Brain microvascular endothelial cell (primary cell): ENCODE measurements around the gene OPN3.
A peak's percentile ranks its signal among the peaks of the same experiment; 100 is the strongest.

ENCODE experiments used
- DNase-seq: peaks from one replicate; pipeline ENCODE4 v3.0.0-alpha.2; 2020
- H3K27ac ChIP-seq: fragments of 250-450 bp; sonication (Bioruptor Pico); 2 replicates; pipeline ENCODE4 v1.5.1; 2020; ENCODE audit warnings: mild to moderate bottlenecking, moderate library complexity
- H3K27me3 ChIP-seq: fragments of 250-450 bp; sonication (Bioruptor Pico); replicated peaks from 2 replicates; pipeline ENCODE4 v1.5.1; 2020; ENCODE audit warnings: mild to moderate bottlenecking
- H3K36me3 ChIP-seq: fragments of 250-450 bp; sonication (Bioruptor Pico); replicated peaks from 2 replicates; pipeline ENCODE4 v1.5.1; 2020; ENCODE audit warnings: mild to moderate bottlenecking
- H3K4me3 ChIP-seq: 2 replicates; pipeline ENCODE4 v1.5.1; 2011; ENCODE audit warnings: low read depth, mild to moderate bottlenecking, control low read depth, low read length, moderate library complexity
- in situ Hi-C: cut with HindIII; loops from 2 replicates; pipeline ENCODE4 v1.10.0; 2017; ENCODE audit warnings: low sequenced_read_pairs, low pct_ligation_motif_present
- TF ChIP-seq, protein P1 (sequence below): IDR thresholded peaks from 2 replicates; pipeline ENCODE4 v1.5.1; 2011; ENCODE audit warnings: low read depth, mild to moderate bottlenecking, moderate library complexity, low read length, control low read depth, inconsistent platforms; ENCODE audit errors: missing control alignments

Gene OPN3

DNA sequence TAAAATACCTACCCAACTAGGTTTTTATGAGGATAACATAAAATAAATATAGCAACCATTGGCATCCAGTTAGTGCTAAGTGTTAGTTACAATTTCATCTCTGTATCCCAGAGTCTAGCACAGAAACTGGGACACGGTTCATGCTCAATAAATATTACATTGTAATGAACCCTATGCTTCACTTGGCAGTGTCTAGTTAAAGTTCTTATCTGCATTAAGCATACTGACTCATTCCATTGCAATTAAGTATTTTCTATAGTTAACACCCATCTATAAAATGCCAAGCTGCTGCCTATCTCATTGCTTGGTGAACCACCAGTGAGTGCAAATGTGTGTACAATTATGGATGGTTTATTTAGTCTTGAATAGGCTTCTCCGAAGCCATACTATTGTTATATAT is 15.2 kb downstream of the OPN3 start:
- no peak for DNase-seq
- Histone ChIP-seq H3K4me3 (no peak overlapping the region), H3K27ac (no peak overlapping the region), H3K27me3 (no peaks in the 10 kb centered on the region), H3K36me3 (no peaks in the 10 kb centered on the region)
- TF ChIP-seq, protein P1, sequence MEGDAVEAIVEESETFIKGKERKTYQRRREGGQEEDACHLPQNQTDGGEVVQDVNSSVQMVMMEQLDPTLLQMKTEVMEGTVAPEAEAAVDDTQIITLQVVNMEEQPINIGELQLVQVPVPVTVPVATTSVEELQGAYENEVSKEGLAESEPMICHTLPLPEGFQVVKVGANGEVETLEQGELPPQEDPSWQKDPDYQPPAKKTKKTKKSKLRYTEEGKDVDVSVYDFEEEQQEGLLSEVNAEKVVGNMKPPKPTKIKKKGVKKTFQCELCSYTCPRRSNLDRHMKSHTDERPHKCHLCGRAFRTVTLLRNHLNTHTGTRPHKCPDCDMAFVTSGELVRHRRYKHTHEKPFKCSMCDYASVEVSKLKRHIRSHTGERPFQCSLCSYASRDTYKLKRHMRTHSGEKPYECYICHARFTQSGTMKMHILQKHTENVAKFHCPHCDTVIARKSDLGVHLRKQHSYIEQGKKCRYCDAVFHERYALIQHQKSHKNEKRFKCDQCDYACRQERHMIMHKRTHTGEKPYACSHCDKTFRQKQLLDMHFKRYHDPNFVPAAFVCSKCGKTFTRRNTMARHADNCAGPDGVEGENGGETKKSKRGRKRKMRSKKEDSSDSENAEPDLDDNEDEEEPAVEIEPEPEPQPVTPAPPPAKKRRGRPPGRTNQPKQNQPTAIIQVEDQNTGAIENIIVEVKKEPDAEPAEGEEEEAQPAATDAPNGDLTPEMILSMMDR = no peak
- in situ Hi-C loops = no loop called here

DNA sequence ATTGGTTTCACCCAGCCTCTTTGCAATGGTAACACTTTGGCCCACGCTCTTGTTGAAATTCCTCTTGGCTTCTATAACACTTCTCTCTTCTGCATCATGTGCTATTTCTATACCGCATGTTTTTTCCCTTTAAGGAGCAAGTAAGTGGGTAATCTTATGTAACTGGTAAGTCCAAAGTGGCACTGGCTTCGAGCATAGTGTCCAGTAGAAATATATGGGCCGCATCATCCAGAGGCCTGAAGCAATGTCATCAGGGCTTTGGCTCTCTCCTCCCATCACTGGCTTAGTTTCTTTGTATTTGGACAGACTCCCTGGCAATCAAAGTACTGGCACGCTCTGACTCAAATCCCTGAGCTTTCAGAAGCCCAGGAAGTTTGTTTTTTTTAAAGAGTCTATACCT is 17.5 kb downstream of the OPN3 start:
- DNase-seq = no peak
- in situ Hi-C loops = no loop called here
- no peaks in the 10 kb centered on the region for H3K27me3 ChIP-seq
- H3K27ac ChIP-seq = no peak overlapping the region
- no peaks in the 10 kb centered on the region for H3K36me3 ChIP-seq
- no peak overlapping the region for H3K4me3 ChIP-seq
- TF ChIP-seq, protein P1 = no peak

GRCh38 chr1:241617426-241617825 is 22.7 kb downstream of the OPN3 start:
- Histone ChIP-seq H3K4me3 (no peak overlapping the region), H3K27ac (no peak overlapping the region), H3K36me3 (no peaks in the 10 kb centered on the region), H3K27me3 (no peaks in the 10 kb centered on the region)
- in situ Hi-C loops = no loop called here
- TF ChIP-seq, protein P1 = no peak
- no peak for DNase-seq

- DNase-seq = no peak
- Histone ChIP-seq H3K4me3 (no peak overlapping the region), H3K27me3 (no peaks in the 10 kb centered on the region), H3K36me3 (no peaks in the 10 kb centered on the region), H3K27ac (no peak overlapping the region)
- TF ChIP-seq, protein P1 = no peak
- in situ Hi-C loops = no loop called here
Observed at GRCh38 chr1:241615043-241615974, 24.9 kb downstream of the OPN3 start.

- DNase-seq = no peak
- H3K4me3 ChIP-seq = no peak overlapping the region
- in situ Hi-C loops = no loop called here
- H3K36me3 ChIP-seq = no peaks in the 10 kb centered on the region
- H3K27ac ChIP-seq = no peak overlapping the region
- no peaks in the 10 kb centered on the region for H3K27me3 ChIP-seq
- TF ChIP-seq, protein P1 = no peak
Observed at GRCh38 chr1:241614572-241614971, 25.6 kb downstream of the OPN3 start.

DNA sequence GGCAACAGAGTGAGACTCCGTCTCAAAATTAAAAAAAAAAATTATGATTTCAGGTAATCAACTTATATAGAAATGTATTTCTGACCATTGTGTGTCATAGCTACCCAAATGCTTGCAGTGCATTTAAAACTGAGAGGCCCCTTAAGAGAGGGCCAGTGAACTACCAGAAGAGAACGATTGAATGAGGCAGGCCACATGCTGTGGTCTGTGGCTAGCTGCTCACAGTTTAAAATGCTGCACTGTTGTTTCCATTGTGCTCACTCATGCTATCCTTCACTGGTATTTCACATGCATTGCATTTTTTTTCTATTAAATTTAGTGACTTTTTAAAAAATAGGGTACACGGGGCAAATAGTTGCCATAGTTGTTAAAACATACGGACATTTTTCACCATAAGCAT is 26.0 kb downstream of the OPN3 start:
- DNase-seq = peak; percentile 31
- TF ChIP-seq, protein P1 = no peak
- no peak overlapping the region for H3K27ac ChIP-seq

More for the DNA sequence above, 26.0 kb downstream of the OPN3 start:
- in situ Hi-C loops = no loop called here
- Histone ChIP-seq H3K36me3 (no peaks in the 10 kb centered on the region), H3K4me3 (no peak overlapping the region), H3K27me3 (no peaks in the 10 kb centered on the region)
